Urinary bladder (tissue), 4 donors: ENCODE results near the gene ZNF490. TPM values are rescaled to one million over a fixed set of nuclear protein-coding genes. Genes with fewer than 3 reads are reported as not detected.
"Not testable (repeated sequence)": the region's sequence is repeated elsewhere in the genome, so short reads cannot be mapped to it uniquely, and the experiment has no call there.

Source experiments
- DNase-seq: peaks from one replicate; pipeline ENCODE4 v3.0.0-alpha.2; 2015; ENCODE audit errors: extremely low spot score
- H3K27ac ChIP-seq: one replicate; pipeline ENCODE4 v1.5.1; 2013; ENCODE audit warnings: low read depth, mild to moderate bottlenecking, moderate library complexity
- H3K36me3 ChIP-seq: one replicate; pipeline ENCODE4 v1.6.1; 2013; ENCODE audit warnings: mild to moderate bottlenecking, moderate library complexity; ENCODE audit not compliant: insufficient read depth
- H3K4me1 ChIP-seq: one replicate; pipeline ENCODE4 v1.6.1; 2013; ENCODE audit warnings: mild to moderate bottlenecking, moderate library complexity; ENCODE audit not compliant: insufficient read depth
- H3K4me3 ChIP-seq: one replicate; pipeline ENCODE4 v1.5.1; 2013; ENCODE audit warnings: low read depth, low read length
- WGBS: extraction: QIAGEN DNeasy Blood & Tissue Kit; methylation state at CpG from one replicate; pipeline ENCODE4 v1.1.7; 2013; 5-methylcytosine and 5-hydroxymethylcytosine counted together
- polyA plus RNA-seq: library from polyadenylated mRNA; stranded (reverse); fragments of 200-250 nt; gene quantifications from one replicate; pipeline ENCODE4 v1.2.3, GENCODE V29; 2013
- total RNA-seq: library from RNA; depleted of rRNA; stranded (reverse); fragments of >200 nt; gene quantifications from one replicate; pipeline ENCODE4 v1.2.3, GENCODE V29; 2014
- donor health status: healthy with polysubstance abuse.
- donor health status: healthy.

ZNF490 gene
- total and polyA plus RNA-seq, 2 donors = 1.0 to 9.0 TPM

- Histone ChIP-seq H3K27ac (no peak overlapping the region), H3K4me1 (no peaks in the 10 kb centered on the region), H3K36me3 (no peaks in the 10 kb centered on the region), H3K4me3 (no peak overlapping the region)
- 86% methylated on average over 11 of the region's 11 CpGs for WGBS
- DNase-seq = no peak
Observed at GRCh38 chr19:12597594-12597993, 13.0 kb downstream of the ZNF490 start.

- Histone ChIP-seq H3K27ac (no peak overlapping the region), H3K4me1 (no peaks in the 10 kb centered on the region), H3K4me3 (no peak overlapping the region), H3K36me3 (no peaks in the 10 kb centered on the region)
- 61% methylated on average over 38 of the region's 38 CpGs for WGBS
- DNase-seq = no peak
Observed at GRCh38 chr19:12596927-12597548, 13.6 kb downstream of the ZNF490 start.

DNA sequence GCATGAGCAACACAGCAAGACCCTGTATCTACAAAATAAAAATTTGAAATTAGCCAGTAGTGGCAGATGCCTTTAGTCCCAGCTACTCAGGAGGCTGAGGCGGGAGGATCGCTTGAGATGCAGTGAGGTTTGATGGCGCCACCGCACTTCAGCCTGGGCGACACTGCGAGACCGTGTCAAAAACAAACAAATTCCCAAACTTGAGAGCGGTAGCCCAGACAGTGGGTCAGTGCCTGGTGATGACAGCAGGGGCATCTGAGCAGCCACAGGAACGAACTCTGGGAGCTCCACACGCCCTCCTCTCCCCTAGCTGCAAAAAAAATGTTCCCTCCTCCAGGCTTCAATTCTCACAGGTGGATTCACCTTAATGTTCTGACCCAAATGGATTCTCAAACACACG is 14.1 kb downstream of the ZNF490 start:
- no peak for DNase-seq
- Histone ChIP-seq H3K36me3 (no peaks in the 10 kb centered on the region), H3K4me3 (no peak overlapping the region), H3K4me1 (no peaks in the 10 kb centered on the region), H3K27ac (no peak overlapping the region)
- 86% methylated on average over 11 of the region's 11 CpGs for WGBS

DNA sequence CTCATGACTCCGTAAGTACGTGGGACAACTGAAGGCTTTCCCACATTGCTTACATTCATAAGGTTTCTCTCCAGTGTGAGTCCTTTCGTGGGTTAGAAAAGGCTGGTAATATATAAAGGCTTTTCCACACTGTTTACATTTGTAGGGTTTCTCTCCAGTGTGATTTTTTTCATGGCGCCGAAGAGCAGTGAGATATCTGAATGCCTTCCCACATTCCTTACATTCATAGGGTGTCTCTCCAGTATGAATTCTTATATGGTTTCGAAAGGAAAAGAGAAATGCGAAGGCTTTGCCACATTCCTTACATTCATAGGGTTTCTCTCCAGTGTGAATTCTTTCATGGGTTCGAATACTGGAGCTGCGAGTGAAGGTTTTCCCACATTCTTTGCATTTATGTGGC is 29.5 kb downstream of the ZNF490 start:
- peaks cover 9% of the 10 kb centered on the region for H3K36me3 ChIP-seq
- no peak overlapping the region for H3K4me3 ChIP-seq
- no peak for DNase-seq
- H3K27ac ChIP-seq = no peak overlapping the region
- H3K4me1 ChIP-seq = no peaks in the 10 kb centered on the region
- 90% methylated on average over 9 of the region's 9 CpGs for WGBS

DNA sequence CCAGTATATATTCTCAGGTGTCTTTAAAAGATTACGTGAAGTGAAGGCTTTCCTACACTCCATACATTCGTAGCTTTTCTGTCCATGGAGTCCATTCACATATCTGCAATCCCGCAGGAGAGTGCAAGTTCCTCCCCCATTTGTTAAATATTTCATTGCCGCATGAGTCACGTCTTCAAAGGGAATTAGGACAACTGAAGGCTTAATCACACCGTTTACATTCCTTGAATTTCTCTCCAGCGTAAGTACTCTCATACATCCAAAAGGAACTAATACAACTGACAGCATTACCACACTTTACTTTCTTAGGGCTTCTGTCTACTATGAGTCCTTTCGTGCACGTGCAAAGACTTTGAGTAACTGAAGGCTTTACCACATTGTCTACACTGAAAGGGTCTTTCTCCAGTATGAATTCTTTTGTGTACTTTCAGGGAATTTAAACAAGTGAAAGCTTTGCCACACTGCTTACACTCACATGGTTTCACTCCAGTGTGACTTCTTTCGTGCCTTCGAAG is 30.4 kb downstream of the ZNF490 start:
- no peak overlapping the region for H3K27ac ChIP-seq
- peaks cover 9% of the 10 kb centered on the region for H3K36me3 ChIP-seq
- H3K4me1 ChIP-seq = no peaks in the 10 kb centered on the region
- no peak overlapping the region for H3K4me3 ChIP-seq
- WGBS = 71% methylated on average over 11 of the region's 11 CpGs
- no peak for DNase-seq

DNA sequence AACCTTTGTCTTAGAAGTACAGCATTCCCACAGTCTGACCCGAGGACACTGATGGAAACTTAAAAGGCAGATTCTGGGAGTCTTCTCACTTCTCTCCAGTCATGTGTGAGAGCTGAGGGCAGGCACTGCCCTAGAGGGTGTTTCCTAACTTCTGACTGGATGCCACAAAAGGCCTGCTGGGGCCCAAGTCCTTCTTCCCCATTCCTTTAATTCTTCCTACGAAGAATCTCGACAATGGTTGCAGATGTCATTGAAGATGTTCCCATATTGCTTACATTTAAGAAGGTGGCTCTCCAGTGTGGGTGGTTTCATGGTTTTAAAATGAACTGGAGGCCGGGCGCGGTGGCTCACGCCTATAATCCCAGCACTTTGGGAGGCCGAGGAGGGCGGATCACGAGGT is 32.0 kb downstream of the ZNF490 start:
- no peak for DNase-seq
- no peak overlapping the region for H3K4me3 ChIP-seq
- H3K4me1 ChIP-seq = no peaks in the 10 kb centered on the region
- H3K36me3 ChIP-seq = peaks cover 9% of the 10 kb centered on the region
- WGBS = 96% methylated on average over 10 of the region's 10 CpGs
- no peak overlapping the region for H3K27ac ChIP-seq

DNA sequence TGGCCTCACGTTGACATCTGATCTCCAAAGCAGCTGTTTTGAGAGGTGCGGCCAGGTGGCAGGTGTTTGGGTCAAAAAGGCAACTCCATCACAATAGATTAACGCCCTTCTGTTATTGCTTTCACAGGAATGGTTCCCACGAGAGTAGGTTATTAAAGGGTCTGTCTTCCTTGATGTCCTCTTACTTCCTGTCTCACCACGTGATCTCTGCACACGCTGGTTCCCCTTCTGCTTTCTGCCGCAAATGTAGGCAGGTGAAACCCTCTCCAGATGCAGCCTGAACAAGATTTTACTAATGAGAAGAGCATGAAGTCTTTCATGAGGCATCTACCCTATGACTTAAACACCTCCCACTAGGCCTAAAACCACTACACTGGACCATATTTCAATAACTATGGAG is 36.6 kb downstream of the ZNF490 start:
- H3K4me3 ChIP-seq = no peak overlapping the region
- 61% methylated on average over 7 of the region's 7 CpGs for WGBS
- DNase-seq = no peak
- no peaks in the 10 kb centered on the region for H3K36me3 ChIP-seq
- H3K27ac ChIP-seq = no peak overlapping the region
- H3K4me1 ChIP-seq = no peaks in the 10 kb centered on the region

DNA sequence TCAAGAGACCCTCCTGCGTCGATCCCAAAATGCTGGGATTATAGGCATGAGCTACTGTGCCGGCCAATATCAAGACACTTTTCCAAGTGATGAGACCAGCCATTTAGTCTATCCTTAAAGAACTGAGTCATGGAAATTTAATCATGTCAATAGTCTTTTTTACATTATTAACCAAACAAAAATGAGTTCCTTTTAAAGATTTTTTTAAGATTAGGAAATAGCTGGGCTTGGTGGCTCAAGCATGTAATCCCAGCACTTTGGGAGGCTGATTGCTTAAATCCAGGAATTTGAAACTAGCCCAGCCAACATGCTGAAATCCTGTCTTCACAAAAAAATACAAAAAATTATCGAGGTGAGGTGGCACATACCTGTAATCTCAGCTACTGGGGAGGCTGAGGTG is 42.7 kb downstream of the ZNF490 start:
- H3K4me3 ChIP-seq = no peak overlapping the region
- 87% methylated on average over 4 of the region's 4 CpGs for WGBS
- no peak overlapping the region for H3K27ac ChIP-seq
- no peaks in the 10 kb centered on the region for H3K4me1 ChIP-seq
- DNase-seq = no peak
- no peaks in the 10 kb centered on the region for H3K36me3 ChIP-seq

GRCh38 chr19:12566380-12566779 is 44.2 kb downstream of the ZNF490 start:
- not testable (repeated sequence) for H3K4me1 ChIP-seq, H3K4me3 ChIP-seq, H3K36me3 ChIP-seq, H3K27ac ChIP-seq, DNase-seq
- 91% methylated on average over 5 of the region's 5 CpGs for WGBS

- Histone ChIP-seq H3K4me1 (no peaks in the 10 kb centered on the region), H3K36me3 (no peaks in the 10 kb centered on the region), H3K27ac (no peak overlapping the region), H3K4me3 (no peak overlapping the region)
- peak; percentile 26 for DNase-seq
- WGBS = 17% methylated on average over 19 of the region's 19 CpGs
Observed at GRCh38 chr19:12564016-12564664, 46.5 kb downstream of the ZNF490 start.

- no peak overlapping the region for H3K4me3 ChIP-seq
- H3K27ac ChIP-seq = no peak overlapping the region
- 37% methylated on average over 39 of the region's 39 CpGs for WGBS
- no peaks in the 10 kb centered on the region for H3K4me1 ChIP-seq
- no peak for DNase-seq
- no peaks in the 10 kb centered on the region for H3K36me3 ChIP-seq
Observed at GRCh38 chr19:12555456-12555930, 55.1 kb downstream of the ZNF490 start.

DNA sequence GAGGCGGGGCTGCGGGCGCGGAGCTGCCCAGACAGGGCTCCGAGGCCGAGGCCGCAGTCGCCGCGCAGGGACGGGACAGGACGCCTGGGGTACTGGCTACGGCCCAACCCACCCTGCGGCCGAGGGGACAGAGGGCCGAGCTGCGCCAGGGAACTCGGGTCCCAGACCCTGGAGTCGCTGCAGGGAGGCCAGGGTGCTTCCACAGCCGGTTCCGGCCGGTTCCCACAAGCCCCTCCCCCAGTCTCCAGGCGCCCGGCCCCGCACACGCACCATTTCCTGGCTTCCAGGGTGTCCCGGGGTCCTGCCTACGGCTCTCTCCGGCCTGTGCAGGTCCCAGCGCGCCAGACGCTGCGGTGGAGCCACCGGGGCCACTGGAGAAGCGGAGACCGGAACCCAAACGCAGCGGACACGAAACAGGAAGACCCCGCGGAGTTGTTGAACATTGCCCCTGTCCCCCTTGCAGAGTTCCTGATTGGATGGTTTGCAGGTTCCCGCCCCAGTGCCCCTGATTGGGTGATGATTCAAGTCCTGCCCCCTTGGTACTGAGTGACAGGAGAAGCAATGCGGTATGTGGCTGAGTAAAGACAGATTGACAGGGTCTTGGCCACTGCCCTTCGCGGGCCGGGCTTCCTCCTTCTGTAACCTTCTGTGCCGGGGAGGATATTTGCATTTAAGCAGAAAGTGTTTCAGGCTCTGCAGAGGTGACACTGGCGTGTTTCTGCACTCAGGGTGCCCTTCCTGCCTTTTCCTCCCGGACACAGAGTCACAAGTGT is 59.4 kb downstream of the ZNF490 start, which contains the start of gene ZNF564:
ZNF564 (minus strand) TSS at position 423 of the 773 bp plus-strand sequence; CDS start at position 273, 150 bp downstream.
- DNase-seq = peak; percentile 99
- H3K4me1 ChIP-seq = peaks cover 1% of the 10 kb centered on the region
- under 1% methylated on average over 49 of the region's 49 CpGs for WGBS
- peak within 1 kb of the TSS; percentile 69 for H3K4me3 ChIP-seq
- H3K36me3 ChIP-seq = no peaks in the 10 kb centered on the region
- peak within 1 kb of the TSS; percentile 92 for H3K27ac ChIP-seq

- Histone ChIP-seq H3K27ac (no peak overlapping the region), H3K4me1 (peaks cover 1% of the 10 kb centered on the region), H3K4me3 (no peak overlapping the region), H3K36me3 (no peaks in the 10 kb centered on the region)
- 91% methylated on average over 2 of the region's 2 CpGs for WGBS
- DNase-seq = no peak
Observed at GRCh38 chr19:12546903-12547302, 63.7 kb downstream of the ZNF490 start.
